Measurements from ENCODE around the gene RASSF8.

Gene RASSF8

GRCh38 chr12:25960143-25960542, 1.7 kb downstream of the RASSF8 start:
- DNase-seq (ENCODE audit: extremely low read depth in 1 of 2, low read depth in 1 of 2), result no peak

GRCh38 chr12:25960961-25961360, 2.5 kb downstream of the RASSF8 start:
- DNase-seq (ENCODE audit: extremely low read depth in 1 of 2, low read depth in 1 of 2), result no peak

GRCh38 chr12:25962932-25963525, 4.5 kb downstream of the RASSF8 start:
- DNase-seq (ENCODE audit: extremely low read depth in 1 of 2, low read depth in 1 of 2), result no peak

GRCh38 chr12:25965682-25966081, 7.2 kb downstream of the RASSF8 start:
- no peak for DNase-seq (ENCODE audit: extremely low read depth in 1 of 2, low read depth in 1 of 2)

- DNase-seq (ENCODE audit: extremely low read depth in 1 of 2, low read depth in 1 of 2), result no peak
These were observed 11.6 kb downstream of the RASSF8 start for GRCh38 chr12:25970082-25970481.

GRCh38 chr12:25970916-25971653, 12.6 kb downstream of the RASSF8 start:
- DNase-seq (ENCODE audit: extremely low read depth in 1 of 2, low read depth in 1 of 2), result no peak

GRCh38 chr12:25971654-25972041, 13.2 kb downstream of the RASSF8 start:
- no peak for DNase-seq (ENCODE audit: extremely low read depth in 1 of 2, low read depth in 1 of 2)

GRCh38 chr12:25972783-25973182, 14.3 kb downstream of the RASSF8 start:
- DNase-seq (ENCODE audit: extremely low read depth in 1 of 2, low read depth in 1 of 2), result no peak

GRCh38 chr12:25975179-25975578, 16.7 kb downstream of the RASSF8 start:
- no peak for DNase-seq (ENCODE audit: extremely low read depth in 1 of 2, low read depth in 1 of 2)

- DNase-seq (ENCODE audit: extremely low read depth in 1 of 2, low read depth in 1 of 2), result no peak
These were observed 17.2 kb downstream of the RASSF8 start for GRCh38 chr12:25975682-25976081.

- no peak for DNase-seq (ENCODE audit: extremely low read depth in 1 of 2, low read depth in 1 of 2)
These were observed 17.8 kb downstream of the RASSF8 start for GRCh38 chr12:25976289-25976688.

GRCh38 chr12:25977047-25977446, 18.6 kb downstream of the RASSF8 start:
- no peak for DNase-seq (ENCODE audit: extremely low read depth in 1 of 2, low read depth in 1 of 2)

GRCh38 chr12:25979059-25979458, 20.6 kb downstream of the RASSF8 start:
- no peak for DNase-seq (ENCODE audit: extremely low read depth in 1 of 2, low read depth in 1 of 2)

GRCh38 chr12:25979563-25979962, 21.1 kb downstream of the RASSF8 start:
- DNase-seq (ENCODE audit: extremely low read depth in 1 of 2, low read depth in 1 of 2), result no peak

GRCh38 chr12:25980035-25980434, 21.6 kb downstream of the RASSF8 start:
- DNase-seq (ENCODE audit: extremely low read depth in 1 of 2, low read depth in 1 of 2), result no peak

- DNase-seq (ENCODE audit: extremely low read depth in 1 of 2, low read depth in 1 of 2), result no peak
These were observed 23.1 kb downstream of the RASSF8 start for GRCh38 chr12:25981597-25981996.

GRCh38 chr12:25982416-25982815, 23.9 kb downstream of the RASSF8 start:
- no peak for DNase-seq (ENCODE audit: extremely low read depth in 1 of 2, low read depth in 1 of 2)

- no peak for DNase-seq (ENCODE audit: extremely low read depth in 1 of 2, low read depth in 1 of 2)
These were observed 25.1 kb downstream of the RASSF8 start for GRCh38 chr12:25983625-25984024.

GRCh38 chr12:25984759-25985158, 26.3 kb downstream of the RASSF8 start:
- DNase-seq (ENCODE audit: extremely low read depth in 1 of 2, low read depth in 1 of 2), result no peak

- no peak for DNase-seq (ENCODE audit: extremely low read depth in 1 of 2, low read depth in 1 of 2)
These were observed 27.1 kb downstream of the RASSF8 start for GRCh38 chr12:25985316-25986175.

GRCh38 chr12:25986180-25986579, 27.7 kb downstream of the RASSF8 start:
- DNase-seq (ENCODE audit: extremely low read depth in 1 of 2, low read depth in 1 of 2), result no peak

- DNase-seq (ENCODE audit: extremely low read depth in 1 of 2, low read depth in 1 of 2), result no peak
These were observed 30.0 kb downstream of the RASSF8 start for GRCh38 chr12:25988505-25988904.
